AG09309 (cell line): ENCODE measurements around the gene ESX1.
"Not testable (repeated sequence)": the region's sequence is repeated elsewhere in the genome, so short reads cannot be mapped to it uniquely, and the experiment has no call there.

Experiments used
- DNase-seq: peaks from one replicate; pipeline ENCODE4 v3.0.0-alpha.2; 2010; ENCODE audit warnings: low read depth
- H3K4me3 ChIP-seq: 2 replicates; pipeline ENCODE4 v1.5.1; 2011; ENCODE audit warnings: mild to moderate bottlenecking, low read depth, low read length, moderate library complexity; ENCODE audit not compliant: control insufficient read depth
- TF ChIP-seq, protein P1 (sequence below): IDR thresholded peaks from 2 replicates; pipeline ENCODE4 v1.5.1; 2011; ENCODE audit warnings: mild to moderate bottlenecking, low read depth, low read length, inconsistent platforms; ENCODE audit not compliant: insufficient read depth, control insufficient read depth; ENCODE audit errors: missing control alignments

The ESX1 gene

DNA sequence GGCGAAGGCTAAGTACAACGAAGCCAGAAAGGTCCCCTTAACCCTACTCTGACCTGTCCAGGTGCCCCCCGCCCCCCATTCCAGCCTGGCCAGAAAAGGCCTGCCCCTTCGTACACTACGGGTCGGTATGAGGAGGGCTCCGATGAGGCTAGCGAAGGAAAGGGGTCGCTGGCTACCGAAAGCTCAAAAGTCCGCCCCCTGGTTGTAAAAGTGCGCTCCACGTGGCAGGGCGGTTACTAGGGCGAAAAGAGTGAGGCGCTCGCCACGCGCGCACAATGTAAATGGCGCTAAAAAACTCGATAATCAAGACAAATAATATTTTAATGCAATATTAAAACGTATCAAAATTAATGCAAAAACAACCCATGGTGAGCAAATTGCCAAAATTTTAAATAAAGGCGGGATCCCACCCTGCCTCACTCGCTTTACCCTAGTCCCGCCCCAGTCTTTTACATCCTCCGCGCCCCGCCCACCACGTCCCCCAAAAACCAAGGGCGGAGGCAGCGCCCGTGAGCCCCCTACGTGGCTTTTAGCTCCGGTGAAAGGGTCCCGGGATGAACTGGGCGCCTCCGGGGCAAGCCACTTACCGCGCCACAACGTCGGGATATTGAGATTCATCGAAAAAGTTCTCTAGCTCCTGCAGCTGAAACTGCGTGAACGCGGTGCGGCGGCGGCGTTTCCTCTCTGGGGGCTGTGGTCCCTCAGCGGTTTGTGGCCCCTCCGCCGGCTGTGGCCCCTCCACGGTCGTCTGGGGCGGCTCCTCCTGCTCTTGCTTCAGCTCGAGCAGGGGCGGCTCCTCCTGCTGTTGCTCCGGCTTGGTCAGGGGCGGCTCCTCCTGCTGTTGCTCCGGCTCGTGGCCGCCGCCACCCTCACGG is 929 bp downstream of the ESX1 start:
- DNase-seq: no peak
- H3K4me3 ChIP-seq: no peak overlapping the region
- TF ChIP-seq, protein P1, sequence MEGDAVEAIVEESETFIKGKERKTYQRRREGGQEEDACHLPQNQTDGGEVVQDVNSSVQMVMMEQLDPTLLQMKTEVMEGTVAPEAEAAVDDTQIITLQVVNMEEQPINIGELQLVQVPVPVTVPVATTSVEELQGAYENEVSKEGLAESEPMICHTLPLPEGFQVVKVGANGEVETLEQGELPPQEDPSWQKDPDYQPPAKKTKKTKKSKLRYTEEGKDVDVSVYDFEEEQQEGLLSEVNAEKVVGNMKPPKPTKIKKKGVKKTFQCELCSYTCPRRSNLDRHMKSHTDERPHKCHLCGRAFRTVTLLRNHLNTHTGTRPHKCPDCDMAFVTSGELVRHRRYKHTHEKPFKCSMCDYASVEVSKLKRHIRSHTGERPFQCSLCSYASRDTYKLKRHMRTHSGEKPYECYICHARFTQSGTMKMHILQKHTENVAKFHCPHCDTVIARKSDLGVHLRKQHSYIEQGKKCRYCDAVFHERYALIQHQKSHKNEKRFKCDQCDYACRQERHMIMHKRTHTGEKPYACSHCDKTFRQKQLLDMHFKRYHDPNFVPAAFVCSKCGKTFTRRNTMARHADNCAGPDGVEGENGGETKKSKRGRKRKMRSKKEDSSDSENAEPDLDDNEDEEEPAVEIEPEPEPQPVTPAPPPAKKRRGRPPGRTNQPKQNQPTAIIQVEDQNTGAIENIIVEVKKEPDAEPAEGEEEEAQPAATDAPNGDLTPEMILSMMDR: no peak

DNA sequence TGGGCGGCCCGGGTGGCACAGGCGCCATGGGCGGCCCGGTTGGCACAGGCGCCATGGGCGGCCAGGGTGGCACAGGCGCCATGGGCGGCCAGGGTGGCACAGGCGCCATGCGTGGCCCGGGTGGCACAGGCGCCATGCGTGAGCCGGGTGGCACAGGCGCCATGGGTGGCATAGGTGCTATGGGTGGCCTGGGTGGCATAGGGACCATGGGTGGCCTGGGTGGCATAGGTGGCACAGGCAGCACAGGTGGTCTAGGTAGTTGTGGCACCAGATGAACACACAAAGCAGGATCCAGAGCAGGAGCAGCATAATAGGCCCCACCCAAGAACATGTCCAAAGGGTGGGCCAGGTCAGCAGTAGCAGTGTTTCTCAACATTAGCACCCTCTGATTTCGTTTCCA is 4.3 kb downstream of the ESX1 start:
- TF ChIP-seq, protein P1: no peak
- no peak overlapping the region for H3K4me3 ChIP-seq
- no peak for DNase-seq

DNA sequence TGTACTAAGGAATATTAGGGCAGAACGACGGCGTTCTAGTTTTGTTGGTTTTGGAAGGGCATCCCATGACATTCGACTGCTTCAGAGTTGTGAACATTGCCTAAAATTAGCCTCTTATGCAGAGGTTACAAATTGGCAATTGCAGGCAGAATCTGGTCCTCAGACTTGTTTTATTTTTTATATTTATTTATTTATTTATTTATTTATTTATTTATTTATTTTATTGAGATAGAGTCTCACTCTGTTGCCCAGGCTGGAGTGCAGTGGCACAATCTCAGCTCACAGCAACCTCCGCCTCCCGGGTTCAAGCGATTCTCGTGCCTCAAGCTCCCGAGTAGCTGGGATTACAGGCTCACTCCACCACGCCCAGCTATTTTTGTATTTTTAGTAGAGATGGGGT is 24.7 kb downstream of the ESX1 start:
- DNase-seq: not testable (repeated sequence)

DNA sequence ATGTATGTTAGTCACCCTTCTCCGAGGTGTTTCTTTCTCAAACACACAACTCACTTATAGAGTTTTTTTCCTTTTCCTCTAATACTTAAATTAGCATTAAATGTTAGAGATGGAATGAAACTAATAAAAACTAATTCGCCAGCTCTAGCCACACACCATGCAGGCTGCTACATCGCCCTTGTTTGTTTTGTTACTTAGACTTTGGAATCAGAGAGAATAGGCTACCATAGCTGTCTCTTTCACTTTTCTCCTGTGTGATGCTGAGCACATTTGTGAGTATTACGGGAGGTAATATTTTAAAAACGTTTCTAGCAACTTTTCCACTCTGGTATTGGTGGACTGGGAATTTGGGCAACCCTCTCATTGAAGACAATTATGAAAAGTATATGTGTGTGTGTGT is 43.5 kb downstream of the ESX1 start:
- no peak for DNase-seq
- TF ChIP-seq, protein P1: no peak
- H3K4me3 ChIP-seq: no peak overlapping the region

More for the DNA sequence above, 24.7 kb downstream of the ESX1 start:
- not testable (repeated sequence) for H3K4me3 ChIP-seq

DNA sequence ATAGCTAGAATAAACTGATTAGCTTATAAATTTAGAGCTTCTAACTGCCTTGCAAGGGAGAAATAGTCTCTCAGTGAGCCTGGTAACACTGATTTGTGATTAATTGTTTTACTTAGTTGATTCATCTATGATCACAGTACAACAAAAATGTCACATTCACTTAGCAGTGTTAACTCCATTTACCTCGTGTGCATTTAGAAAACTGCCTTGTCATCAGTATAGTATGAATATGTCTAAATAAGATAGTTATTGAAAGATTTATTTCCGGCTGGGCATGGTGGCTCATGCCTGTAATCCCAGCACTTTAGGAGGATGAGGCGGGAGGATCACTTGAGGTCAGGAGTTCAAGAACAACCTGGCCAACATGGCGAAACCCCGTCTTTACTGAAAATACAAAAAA is 49.2 kb downstream of the ESX1 start:
- no peak for DNase-seq
- no peak overlapping the region for H3K4me3 ChIP-seq
- TF ChIP-seq, protein P1: no peak
